Activated CD8-positive, alpha-beta memory T cell treated with anti-CD3 and anti-CD28 coated beads for 24 hours (primary cell): Measurements from ENCODE around the gene PNPLA3.

Experiments used
- DNase-seq: peaks from one replicate; pipeline ENCODE4 v3.0.0-alpha.2; 2020

PNPLA3 gene

GRCh38 chr22:43968614-43969013 lies 45.0 kb downstream of the PNPLA3 start:
- no peak for DNase-seq

GRCh38 chr22:43969021-43969878 lies 45.6 kb downstream of the PNPLA3 start:
- DNase-seq = no peak

- no peak for DNase-seq
These were observed 46.6 kb downstream of the PNPLA3 start for GRCh38 chr22:43969989-43970755.

GRCh38 chr22:43971112-43971511 lies 47.5 kb downstream of the PNPLA3 start:
- DNase-seq = no peak

GRCh38 chr22:43972931-43973462 lies 49.4 kb downstream of the PNPLA3 start:
- no peak for DNase-seq

GRCh38 chr22:43974028-43974545 lies 50.5 kb downstream of the PNPLA3 start:
- no peak for DNase-seq

GRCh38 chr22:43975041-43975440 lies 51.4 kb downstream of the PNPLA3 start:
- no peak for DNase-seq

- no peak for DNase-seq
These were observed 53.5 kb downstream of the PNPLA3 start for GRCh38 chr22:43976861-43977795.

GRCh38 chr22:43978558-43978957 lies 55.0 kb downstream of the PNPLA3 start:
- no peak for DNase-seq

GRCh38 chr22:43980579-43980978 lies 57.0 kb downstream of the PNPLA3 start:
- no peak for DNase-seq

GRCh38 chr22:43980996-43981395 lies 57.4 kb downstream of the PNPLA3 start:
- DNase-seq = no peak

GRCh38 chr22:43983808-43984207 lies 60.2 kb downstream of the PNPLA3 start:
- DNase-seq = no peak

- DNase-seq = no peak
These were observed 61.9 kb downstream of the PNPLA3 start for GRCh38 chr22:43985532-43985931.

GRCh38 chr22:43988116-43988820 lies 64.7 kb downstream of the PNPLA3 start:
- DNase-seq = no peak

GRCh38 chr22:43988960-43989359 lies 65.4 kb downstream of the PNPLA3 start:
- DNase-seq = no peak

GRCh38 chr22:43990044-43990443 lies 66.4 kb downstream of the PNPLA3 start:
- DNase-seq = no peak

GRCh38 chr22:43991316-43992020 lies 67.9 kb downstream of the PNPLA3 start:
- no peak for DNase-seq

GRCh38 chr22:43992331-43992821 lies 68.8 kb downstream of the PNPLA3 start:
- DNase-seq = no peak

GRCh38 chr22:43993072-43993760 lies 69.6 kb downstream of the PNPLA3 start:
- DNase-seq = peak; percentile 82

- DNase-seq = no peak
These were observed 70.4 kb downstream of the PNPLA3 start for GRCh38 chr22:43994006-43994405.
